T-helper 22 cell (primary cell): ENCODE data around the gene KLRG1.

Experiments
- DNase-seq: peaks from one replicate; pipeline ENCODE4 v3.0.0-alpha.2; 2020; ENCODE audit warnings: low read depth

The KLRG1 gene

DNA sequence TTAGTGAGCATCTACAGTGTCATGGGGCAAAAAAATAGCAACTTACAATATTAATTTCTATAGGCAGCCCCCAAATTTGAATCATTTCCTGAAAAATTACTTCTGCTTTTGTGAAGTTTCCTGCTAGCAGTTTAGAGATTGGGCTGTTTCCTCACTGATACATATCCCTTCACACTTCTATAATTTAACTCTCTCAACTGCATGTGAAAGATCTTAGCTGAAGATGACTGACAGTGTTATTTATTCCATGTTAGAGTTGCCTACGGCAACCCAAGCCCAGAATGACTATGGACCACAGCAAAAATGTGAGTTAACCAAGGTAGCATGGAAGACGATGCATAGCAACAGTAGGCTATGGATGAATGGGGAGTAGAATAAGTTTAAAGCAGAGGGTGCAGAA is at the start of gene KLRG1:
KLRG1 (plus strand) TSS at position 134 of the 400 bp plus-strand sequence; CDS start at position 224, 90 bp downstream.
- no peak for DNase-seq

DNA sequence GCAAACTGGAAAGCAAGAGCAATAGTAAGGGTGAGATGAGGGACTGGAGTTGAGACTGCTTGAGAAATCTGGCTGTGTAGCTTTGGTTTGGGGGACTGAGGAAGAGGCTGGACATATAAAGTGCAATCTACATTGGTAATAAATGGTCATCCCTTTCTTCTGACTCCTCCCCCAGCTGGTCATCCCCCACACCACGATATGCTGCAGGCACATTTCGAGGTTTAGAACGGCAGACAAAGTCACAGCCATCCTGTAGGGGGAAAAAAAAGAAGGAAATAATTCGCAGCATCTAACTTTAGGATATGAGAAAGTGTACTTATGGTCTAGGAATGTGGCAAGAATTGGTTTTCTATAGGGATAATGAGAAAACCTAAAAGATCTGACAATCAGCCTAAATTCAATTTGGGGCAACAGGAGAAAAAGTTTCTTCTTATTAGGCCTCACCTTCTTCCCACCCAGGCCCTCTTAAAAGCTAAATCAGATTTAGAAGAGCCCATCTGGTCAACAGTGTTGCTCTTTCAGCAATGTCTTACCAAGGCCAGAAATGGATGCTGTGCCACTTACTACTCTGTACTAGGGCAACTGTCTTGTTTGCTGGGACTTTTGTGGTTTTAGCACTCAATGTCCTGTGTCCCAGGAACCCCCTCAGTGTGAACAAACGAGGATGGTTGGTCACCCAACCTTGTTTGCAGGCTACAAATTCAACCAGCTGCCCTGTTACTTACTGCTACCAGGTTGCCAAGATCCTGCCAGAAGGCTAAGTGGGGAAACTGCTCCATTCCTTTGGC is 47.5 kb upstream of the KLRG1 start:
- no peak for DNase-seq

DNA sequence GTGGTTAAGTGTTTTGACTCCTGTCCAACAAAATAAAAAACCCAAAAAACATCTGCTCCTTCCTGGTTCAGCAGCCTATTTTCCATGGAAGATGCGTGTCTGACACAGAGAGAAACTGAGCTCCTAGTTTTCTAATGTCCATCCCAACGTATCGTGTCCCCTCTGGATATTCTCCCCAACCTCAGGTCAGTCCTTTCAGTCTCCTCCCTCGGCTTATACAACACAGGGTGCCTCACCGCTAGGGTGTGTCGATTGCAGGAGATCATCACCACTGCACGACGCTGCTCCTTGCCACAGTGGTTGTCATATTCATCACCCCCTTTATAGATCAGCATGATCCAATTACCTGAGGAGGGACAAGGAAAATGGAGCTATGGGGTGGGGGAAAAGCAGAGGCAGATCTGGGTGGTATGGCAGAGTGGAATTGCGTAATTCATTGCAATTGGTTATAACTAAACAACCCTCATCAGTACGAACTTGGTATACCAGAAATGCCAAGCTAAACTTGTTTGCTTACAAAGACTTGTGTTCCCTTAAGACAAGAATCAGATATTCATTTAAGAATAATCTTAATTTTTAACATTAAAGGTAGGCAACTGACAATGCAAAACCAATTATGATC is 45.7 kb upstream of the KLRG1 start:
- no peak for DNase-seq

DNA sequence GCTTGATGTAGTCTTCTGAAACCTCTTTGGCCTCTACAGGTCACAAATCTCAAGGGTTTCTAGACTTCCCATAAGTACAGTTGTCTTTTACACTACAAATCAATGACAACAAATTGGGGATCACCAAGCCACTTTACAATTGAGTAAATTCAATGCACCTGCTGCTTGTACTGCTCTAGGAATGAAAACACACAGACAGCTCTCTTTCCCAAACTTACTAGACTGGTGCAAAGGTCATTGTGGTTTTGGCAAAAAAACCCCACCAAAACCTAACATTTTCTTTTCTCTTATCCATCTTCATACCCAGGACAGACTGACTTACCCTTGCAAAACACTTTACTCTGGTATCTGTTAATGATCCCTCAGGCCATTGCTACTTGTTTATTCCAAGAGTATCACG is 42.6 kb upstream of the KLRG1 start:
- DNase-seq: no peak

DNA sequence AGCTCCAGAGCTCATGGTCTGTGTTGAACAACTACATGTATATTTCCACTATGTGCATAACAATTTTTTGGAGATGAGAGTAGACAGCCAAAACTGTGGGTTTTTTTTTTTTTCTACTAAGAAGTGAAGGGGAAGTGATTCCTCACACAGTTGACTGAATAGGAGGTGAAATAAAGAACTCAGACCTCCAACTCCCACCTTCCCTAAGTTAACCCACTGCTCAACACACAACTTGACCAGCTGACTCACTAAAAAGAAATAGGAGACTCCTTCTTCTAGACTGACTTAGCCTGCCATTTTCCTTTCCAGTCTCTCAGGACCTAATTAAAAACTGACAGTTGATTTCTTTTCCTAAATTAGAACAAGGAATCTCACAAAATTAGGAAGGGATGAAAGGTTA is 41.6 kb upstream of the KLRG1 start:
- no peak for DNase-seq

DNA sequence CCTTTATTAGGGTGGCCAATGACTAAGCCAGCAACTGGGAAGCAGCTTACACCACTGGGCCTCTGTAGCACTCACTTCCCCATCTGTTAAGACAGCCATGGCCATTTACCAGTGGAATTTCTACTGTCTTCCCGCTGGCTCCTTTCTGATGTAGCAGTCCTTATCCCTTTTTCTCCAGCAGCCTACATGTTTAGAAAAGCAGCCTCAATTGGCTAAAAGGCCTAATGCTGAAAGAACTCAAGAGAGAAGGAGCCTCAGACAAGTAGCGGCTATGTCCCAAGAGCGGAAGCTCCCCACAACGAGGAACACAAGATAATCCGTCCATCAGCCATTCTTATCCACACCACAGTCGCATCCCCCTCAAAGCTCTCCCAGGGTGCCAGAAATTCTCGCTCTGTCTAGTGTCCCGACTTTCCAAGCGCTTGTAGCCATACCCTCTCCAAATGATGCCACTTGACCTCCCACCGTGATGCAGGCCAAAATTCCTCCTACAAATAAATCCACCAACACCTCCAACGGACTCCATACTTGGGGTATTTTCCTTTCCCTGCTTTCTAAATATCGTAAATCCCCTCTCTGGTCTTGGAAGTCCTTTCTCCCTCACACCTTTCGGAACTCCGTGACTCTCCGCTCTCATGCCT is 40.5 kb upstream of the KLRG1 start:
- DNase-seq: no peak

DNA sequence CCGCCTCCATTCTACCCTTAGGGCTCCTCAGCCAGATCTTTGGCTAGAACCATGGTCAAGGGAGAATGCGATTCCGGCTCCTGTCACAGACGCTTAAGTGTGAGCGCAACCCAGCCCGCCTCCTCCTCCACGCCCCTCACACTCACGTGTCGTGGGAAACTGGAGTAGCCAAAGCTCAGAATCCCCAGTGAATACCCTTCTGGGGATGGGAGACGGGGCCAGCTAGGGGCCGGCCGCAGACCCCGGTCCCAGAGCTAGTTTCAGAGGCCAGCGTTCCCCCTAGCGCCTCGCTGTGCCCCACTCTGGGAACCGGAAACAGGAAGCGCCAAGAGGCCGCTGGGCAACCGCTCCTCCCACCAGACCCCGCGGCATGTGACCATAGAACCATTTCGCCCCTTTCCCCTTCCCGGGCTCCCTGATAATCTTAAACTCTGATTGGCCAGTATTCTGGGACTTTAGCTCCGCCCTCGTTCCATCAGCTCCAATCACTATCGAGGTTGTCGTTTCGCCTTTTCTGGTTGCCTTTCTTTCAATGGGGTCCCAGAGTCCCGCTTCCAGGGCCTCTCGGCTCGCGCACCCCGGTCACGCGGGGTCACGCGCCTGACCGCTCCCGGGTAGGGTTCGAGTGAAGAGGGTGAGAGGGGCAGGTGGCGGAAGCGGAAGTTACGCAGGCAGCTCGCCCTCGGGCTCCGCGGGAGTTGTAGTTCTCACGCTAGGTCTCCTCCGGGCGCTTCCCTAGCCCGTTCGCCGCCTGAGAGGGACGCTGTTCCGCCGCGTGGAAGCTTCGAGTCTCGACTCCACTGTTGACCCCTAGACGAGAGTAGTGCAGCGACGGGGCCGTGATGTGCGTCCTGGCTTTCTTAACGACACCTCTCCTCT is 39.8 kb upstream of the KLRG1 start, which contains the start of gene M6PR:
M6PR (minus strand) TSS at position 304 of the 879 bp plus-strand sequence. CDS start 3,241 bp downstream, outside the sequence.
- peak; percentile 79 for DNase-seq

DNA sequence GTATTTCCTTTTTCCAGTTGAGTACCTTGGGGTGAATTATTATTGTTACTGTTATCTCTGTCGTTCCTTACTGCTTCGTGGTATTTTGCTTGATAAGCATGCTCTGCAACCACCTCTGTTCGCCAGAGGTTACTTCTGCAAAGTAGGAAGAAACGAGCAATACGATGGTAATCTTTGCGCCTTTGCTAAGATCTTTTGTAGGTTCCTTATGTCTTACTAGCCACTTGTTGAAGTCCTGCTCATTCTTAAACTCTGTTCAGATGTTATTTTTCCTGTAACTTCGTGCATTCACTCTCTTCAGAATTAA is 39.2 kb upstream of the KLRG1 start:
- DNase-seq: no peak

DNA sequence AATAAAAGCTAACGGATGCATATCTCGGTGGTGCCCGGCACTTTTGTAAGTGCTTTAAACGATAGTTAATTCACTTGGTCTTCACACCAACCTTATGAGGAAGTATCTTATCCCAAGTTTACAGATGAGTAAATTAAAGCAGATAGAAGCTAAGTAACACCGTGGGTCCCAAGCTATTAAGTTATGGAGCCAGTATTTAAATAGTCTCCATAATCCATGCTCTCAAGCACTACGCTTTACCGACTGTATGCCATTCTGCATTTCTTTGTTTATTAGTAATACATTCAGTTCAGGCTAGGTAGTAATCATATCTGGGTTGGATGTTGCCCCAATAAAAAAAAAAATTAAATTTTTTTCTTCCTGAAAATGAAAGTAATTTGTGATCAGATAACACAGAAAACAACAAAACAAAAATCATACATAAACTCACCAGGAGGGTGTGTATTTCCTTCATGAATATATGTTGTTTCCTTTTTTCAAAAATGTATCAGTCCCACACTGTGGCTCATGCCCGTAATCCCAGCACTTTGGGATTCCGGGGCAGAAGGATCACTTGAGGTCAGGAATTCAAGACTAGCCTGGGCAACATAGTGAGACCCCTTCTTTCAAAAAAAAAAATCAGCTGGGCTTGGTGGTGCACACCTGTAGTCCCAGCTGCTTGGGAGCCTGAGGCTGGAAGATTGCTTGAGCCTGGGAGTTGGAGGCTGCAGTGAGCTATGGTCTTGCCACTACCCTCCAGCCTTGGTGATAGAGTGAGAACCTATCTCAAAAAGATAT is 38.5 kb upstream of the KLRG1 start:
- DNase-seq: no peak

DNA sequence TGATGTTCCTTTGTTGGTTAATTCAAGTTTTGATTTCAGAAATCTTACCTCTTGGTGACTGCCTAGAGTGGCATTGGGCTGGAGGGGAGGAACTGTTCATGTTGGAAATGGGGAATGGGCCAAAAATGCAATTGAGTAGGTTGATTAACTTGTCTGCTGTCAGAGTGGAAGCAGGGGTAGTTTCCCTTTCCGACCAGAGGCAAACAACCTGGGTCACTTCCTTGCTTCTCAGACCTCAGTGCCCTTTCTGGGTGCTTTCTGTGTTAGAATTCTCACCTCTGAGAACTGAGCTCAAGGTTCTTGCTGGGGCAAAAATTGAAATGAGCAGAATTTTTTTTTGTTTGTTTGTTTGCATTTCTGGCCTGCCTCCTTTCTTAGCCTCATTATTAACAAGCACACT is 37.6 kb upstream of the KLRG1 start:
- DNase-seq: no peak

DNA sequence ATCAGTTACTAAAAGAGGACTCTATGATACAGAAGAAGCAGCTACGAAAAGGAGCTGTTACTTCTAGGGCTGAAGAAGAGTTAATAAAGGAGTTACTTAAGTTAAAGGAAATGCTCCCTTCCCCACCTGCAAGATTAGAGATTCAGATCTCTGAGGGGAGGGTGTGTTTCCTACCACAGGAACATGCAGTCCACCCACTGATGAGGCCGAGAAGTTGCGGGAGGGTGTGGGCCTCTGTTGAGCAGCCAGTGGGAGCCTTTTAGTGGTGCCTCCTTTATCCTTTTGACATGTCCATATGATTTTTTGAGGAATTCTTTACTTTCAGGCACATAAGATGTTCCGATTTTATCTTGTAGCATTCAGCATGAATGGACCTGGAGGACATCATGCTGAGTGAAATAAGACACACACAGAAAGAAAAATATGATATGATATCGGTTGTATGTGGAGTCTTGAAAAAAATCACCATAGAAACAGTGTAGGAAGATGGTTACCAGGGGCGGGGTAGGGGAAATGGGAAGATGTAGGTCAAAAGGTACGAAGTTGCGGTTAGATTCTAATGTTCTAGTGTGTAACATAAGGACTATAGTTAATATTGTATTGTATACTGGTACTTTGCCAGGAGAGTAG is 35.5 kb upstream of the KLRG1 start:
- DNase-seq: peak; percentile 70

DNA sequence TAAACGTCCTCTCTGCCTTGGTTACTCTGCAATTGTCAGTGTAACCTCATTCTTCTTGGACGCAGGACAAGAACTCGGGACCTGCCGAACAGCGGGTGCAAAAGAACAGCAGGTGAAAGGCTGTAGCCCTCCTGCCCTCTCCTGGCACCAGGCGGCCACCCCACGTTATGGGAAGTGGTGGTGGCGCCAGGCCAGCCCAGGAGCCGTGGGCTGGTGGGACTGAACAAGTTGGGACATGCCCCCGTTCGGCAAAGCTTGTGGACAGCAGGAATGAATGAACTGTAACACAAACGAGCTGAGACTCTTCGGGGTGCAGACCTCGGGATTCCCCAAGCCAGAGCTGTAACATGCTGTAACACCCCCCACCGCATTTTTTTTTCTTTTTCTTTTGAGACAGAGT is 33.3 kb upstream of the KLRG1 start:
- no peak for DNase-seq

DNA sequence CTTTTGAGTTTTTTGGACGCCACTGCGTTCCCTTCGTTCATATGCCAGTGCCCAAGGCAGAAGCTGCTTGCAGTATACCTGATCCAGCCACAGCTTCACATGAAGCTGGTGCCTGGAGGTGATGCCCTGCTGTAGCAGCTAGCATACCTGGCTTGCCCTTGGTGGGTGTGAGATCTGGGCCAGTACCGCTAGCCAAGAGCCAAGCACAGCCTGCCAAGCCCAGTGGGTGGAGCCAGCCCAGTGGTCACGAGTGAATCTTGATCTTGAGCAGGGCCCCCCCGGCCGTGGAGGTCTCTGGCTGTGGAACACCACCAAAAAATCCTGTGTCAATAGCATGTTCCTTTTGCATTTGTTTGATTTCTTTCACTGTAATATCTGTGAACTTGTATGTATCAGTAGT is 32.6 kb upstream of the KLRG1 start:
- DNase-seq: no peak

DNA sequence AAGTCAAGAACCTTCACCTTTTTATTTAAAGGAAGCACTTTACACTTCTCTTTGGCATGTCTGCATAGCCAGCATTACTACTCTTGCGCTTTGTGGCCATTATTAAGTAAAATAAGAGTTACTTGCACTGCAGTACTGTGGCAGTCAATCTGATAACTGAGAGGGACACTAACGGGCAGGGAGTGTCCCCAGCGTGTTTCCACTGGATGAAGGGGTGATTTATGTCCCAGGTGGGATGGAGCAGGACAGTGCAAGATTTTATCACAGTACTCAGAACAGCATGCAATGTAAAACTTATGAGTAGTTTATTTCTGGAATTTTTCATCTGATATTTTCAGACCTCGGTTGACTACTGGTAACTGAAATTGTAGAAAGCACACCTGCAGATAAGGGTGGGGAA is 31.8 kb upstream of the KLRG1 start:
- DNase-seq: no peak

DNA sequence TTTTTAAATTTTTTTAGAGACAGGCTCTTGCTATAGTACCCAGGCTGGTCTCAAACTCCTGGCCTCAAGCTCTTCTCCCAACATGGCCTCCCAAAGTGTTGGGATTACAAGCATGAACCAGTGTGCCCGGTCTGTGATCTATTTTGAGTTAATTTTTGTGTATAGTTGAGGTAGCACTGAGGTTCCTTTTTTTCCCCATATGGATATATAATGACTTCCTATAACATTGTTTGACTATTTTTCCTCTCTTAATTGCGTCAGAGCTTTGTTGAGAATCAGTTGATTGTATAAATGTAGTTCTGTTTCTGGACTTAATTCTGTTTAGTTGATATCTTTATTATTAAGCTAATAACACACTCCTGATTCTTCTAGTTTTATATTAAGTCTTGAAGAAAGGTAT is 31.3 kb upstream of the KLRG1 start:
- no peak for DNase-seq

DNA sequence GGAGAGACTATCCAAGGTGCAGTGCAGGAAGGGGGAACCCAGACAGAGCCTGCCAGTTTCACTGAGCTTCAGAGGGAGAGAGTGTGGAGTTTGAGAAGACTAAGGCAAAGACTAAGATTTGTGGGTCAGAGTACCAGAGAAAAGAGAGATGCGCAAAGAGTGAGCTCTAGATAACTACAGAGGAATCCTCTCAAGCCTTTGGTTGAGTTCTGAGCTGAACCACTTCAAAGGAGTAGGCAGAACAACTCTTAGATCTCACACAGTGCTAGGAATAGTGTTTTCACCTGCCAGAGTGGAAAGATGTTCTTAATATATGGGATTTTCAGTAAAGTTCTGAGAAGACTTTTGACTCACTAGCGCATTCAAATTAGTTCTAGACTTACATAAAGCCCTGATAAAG is 29.2 kb upstream of the KLRG1 start:
- DNase-seq: no peak

DNA sequence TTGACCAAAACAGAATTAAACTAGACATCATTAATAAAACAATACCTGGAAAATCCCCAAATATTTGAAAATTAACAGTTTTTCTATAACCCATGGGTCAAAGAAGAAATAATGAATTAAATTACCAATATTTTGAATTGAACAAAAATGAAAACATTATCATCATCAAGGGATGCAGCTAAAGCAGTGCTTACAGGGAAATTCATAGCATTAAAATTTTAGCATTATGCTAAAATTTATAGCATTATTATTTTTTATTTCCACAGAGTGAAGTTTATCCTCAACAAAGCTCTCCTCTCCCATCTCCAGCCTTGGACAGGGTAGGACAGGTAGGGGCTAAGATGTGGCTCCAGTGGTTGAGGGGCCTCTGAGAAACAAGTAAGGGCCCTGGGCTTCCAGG is 20.6 kb upstream of the KLRG1 start:
- DNase-seq: no peak

DNA sequence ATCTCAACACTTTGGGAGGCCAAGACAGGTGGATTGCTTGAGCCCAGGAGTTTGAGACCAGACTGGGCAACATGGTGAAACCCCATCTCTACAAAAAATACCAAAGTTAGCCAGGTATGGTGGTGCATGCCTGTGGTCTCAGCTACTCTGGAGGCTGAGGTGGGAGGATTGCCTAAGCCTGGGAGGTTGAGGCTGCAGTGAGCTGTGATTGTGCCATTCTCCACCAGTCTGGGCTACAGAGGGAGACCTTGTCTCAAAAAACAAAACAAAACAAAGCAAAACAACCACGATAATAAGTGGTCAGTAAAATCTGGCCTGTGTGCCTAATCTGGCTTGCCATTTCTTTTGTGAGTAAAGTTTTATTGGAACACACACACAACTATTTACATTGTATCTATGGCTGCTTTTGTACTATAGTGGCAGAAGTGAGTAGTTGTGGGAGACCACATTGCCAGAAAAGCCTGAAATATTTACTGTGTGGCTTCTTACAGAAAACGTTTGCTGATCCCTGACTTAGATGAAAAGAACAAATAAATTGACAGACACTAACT is 19.4 kb upstream of the KLRG1 start:
- DNase-seq: no peak

DNA sequence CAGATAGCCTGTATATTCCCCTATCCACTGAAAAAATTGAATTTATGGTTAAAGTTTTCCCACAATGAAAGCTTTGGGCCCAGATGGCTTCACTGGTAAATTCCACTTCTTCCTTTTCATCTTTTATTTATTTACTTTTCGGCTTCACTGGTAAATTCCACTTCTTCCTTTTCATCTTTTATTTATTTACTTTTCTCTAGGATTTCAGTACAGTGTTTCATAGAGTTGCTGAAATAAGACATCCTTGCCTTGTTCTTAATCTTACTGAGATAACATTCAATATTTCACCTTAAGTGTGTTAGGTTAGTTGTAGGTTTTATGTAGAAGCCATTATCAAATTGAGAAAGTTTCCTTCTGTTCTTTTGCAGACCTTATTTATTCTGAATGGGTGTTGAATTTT is 18.9 kb upstream of the KLRG1 start:
- no peak for DNase-seq

DNA sequence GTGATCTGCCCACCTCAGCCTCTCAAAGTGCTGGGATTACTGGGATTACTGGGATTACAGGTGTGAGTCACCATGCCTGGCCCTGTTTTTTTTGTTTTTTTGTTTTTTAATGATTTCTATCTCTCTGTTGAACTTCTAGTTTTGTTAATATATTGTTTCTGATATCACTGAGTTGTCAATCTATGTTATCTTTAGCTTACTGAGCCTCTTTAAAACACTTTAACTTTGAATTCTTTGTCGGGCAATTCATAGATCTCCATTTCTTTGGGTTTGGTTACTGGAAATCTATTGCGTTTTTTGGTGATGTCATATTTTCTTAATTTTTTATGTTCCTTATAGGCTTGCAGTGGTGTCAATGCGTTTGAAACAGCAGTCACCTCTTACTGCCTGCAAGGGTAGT is 9.2 kb upstream of the KLRG1 start:
- DNase-seq: no peak

DNA sequence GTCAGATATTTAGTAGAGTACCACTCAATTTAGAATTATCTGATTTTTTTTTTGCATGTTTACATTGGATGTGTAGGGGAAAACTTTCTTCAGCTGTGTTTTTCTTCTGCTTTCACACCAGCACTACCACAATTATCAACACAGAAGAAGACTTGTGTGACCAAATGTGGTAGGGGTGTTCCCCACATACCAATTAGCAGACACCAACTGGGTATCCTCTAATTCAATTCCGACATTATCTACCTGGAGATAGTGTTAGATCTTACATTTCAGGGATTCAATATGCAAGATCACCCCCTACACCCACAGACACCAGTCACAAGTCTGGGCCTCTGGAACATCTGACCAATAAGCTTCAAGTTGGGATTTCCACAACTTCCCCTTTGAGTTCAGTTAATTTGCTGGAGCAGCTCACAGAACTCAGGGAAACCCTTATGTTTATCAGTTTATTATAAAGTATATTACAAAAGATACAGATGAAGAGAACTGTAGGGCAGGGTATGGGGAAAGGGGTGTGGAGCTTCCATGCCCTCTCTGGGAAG is 4.1 kb upstream of the KLRG1 start:
- DNase-seq: no peak
